ENCODE data around the gene PLEKHG4B.
A peak's percentile ranks its signal among the peaks of the same experiment; 100 is the strongest.
"Not testable (repeated sequence)": the region's sequence is repeated elsewhere in the genome, so short reads cannot be mapped to it uniquely, and the experiment has no call there.

Gene PLEKHG4B

GRCh38 chr5:91556-92263 is at the start of gene PLEKHG4B:
Gene PLEKHG4B, plus strand, starts transcription at chr5:92168. Its CDS starts 64 bp downstream, at chr5:92232.
- peaks cover 3% of the 10 kb centered on the region for H3K9me3 Mint-ChIP-seq
- TF ChIP-seq CTCF (IDR thresholded peaks at IDR 0.05; ENCODE audit: unreplicated experiment in 3 of 3) = no peak
- peaks cover 12% of the 10 kb centered on the region for H3K4me1 Mint-ChIP-seq
- H3K27me3 Mint-ChIP-seq (ENCODE audit: low read depth) = peaks cover 80% of the 10 kb centered on the region
- peaks cover 3% of the 10 kb centered on the region for H3K36me3 Mint-ChIP-seq (ENCODE audit: low read depth)
- H3K27ac Mint-ChIP-seq = peak within 1 kb of the TSS; percentile 66 to 90 (median 88)
- peak within 1 kb of the TSS; percentile 84 to 89 (median 86) for H3K4me3 Mint-ChIP-seq

- Mint-ChIP-seq H3K36me3 (ENCODE audit: low read depth) (no peaks in the 10 kb centered on the region), H3K4me1 (no peaks in the 10 kb centered on the region), H3K4me3 (no peak overlapping the region)
Measured at GRCh38 chr5:42250-42649, 49.7 kb upstream of the PLEKHG4B start.

GRCh38 chr5:48192-48591 is 43.8 kb upstream of the PLEKHG4B start:
- H3K27me3 Mint-ChIP-seq (ENCODE audit: low read depth) = peaks cover 77% of the 10 kb centered on the region
- H3K27ac Mint-ChIP-seq = no peak overlapping the region
- H3K9me3 Mint-ChIP-seq = peaks cover 4% of the 10 kb centered on the region
- H3K4me3 Mint-ChIP-seq = no peak overlapping the region
- no peaks in the 10 kb centered on the region for H3K4me1 Mint-ChIP-seq
- no peak for TF ChIP-seq CTCF (IDR thresholded peaks at IDR 0.05; ENCODE audit: unreplicated experiment in 3 of 3)
- no peaks in the 10 kb centered on the region for H3K36me3 Mint-ChIP-seq (ENCODE audit: low read depth)

More at GRCh38 chr5:42250-42649, 49.7 kb upstream of the PLEKHG4B start:
- peak; percentile 35 to 51 (median 39) for TF ChIP-seq CTCF (IDR thresholded peaks at IDR 0.05; ENCODE audit: unreplicated experiment in 3 of 3)
- Mint-ChIP-seq H3K27ac (no peak overlapping the region), H3K27me3 (ENCODE audit: low read depth) (peaks cover 79% of the 10 kb centered on the region), H3K9me3 (no peaks in the 10 kb centered on the region)

- not testable (repeated sequence) for H3K36me3 Mint-ChIP-seq (ENCODE audit: low read depth); H3K4me3 Mint-ChIP-seq; H3K9me3 Mint-ChIP-seq; H3K27ac Mint-ChIP-seq; H3K4me1 Mint-ChIP-seq
- peaks cover 78% of the 10 kb centered on the region for H3K27me3 Mint-ChIP-seq (ENCODE audit: low read depth)
Measured at GRCh38 chr5:49530-49929, 42.4 kb upstream of the PLEKHG4B start.

- Mint-ChIP-seq H3K27me3 (ENCODE audit: low read depth) (peaks cover 80% of the 10 kb centered on the region), H3K4me3 (no peak overlapping the region), H3K36me3 (ENCODE audit: low read depth) (no peaks in the 10 kb centered on the region), H3K27ac (no peak overlapping the region), H3K9me3 (peaks cover 4% of the 10 kb centered on the region), H3K4me1 (no peaks in the 10 kb centered on the region)
- TF ChIP-seq CTCF (IDR thresholded peaks at IDR 0.05; ENCODE audit: unreplicated experiment in 3 of 3) = no peak
Measured at GRCh38 chr5:49953-50544, 41.9 kb upstream of the PLEKHG4B start.

GRCh38 chr5:50724-51499 is 41.1 kb upstream of the PLEKHG4B start:
- peaks cover 4% of the 10 kb centered on the region for H3K9me3 Mint-ChIP-seq
- H3K36me3 Mint-ChIP-seq (ENCODE audit: low read depth) = no peaks in the 10 kb centered on the region
- H3K27ac Mint-ChIP-seq = no peak overlapping the region
- H3K27me3 Mint-ChIP-seq (ENCODE audit: low read depth) = peaks cover 79% of the 10 kb centered on the region
- H3K4me1 Mint-ChIP-seq = no peaks in the 10 kb centered on the region
- H3K4me3 Mint-ChIP-seq = no peak overlapping the region
- no peak for TF ChIP-seq CTCF (IDR thresholded peaks at IDR 0.05; ENCODE audit: unreplicated experiment in 3 of 3)
